Measurements from ENCODE around the gene HDGF.

HDGF gene

GRCh38 chr1:156760796-156761104 is 9.3 kb upstream of the HDGF start:
- TF ChIP-seq TAF1 (IDR thresholded peaks at IDR 0.05; ENCODE audit: borderline replicate concordance, insufficient read depth, low read length) (no peak), FOXP2 (optimal IDR thresholded peaks at IDR 0.05; ENCODE audit: borderline replicate concordance, extremely low read depth, extremely low read length, insufficient read depth) (no peak), POLR2AphosphoS5 (IDR thresholded peaks at IDR 0.05; ENCODE audit: low read depth, low read length) (no peak), SIN3A (IDR thresholded peaks at IDR 0.05; ENCODE audit: borderline replicate concordance, insufficient read depth, low read length) (no peak)

- TF ChIP-seq POLR2AphosphoS5 (IDR thresholded peaks at IDR 0.05; ENCODE audit: low read depth, low read length) = no peak
- TF ChIP-seq REST (IDR thresholded peaks at IDR 0.05; ENCODE audit: insufficient read depth in 1 of 2, low read depth in 2 of 2, low read length in 2 of 2) = no peak
- TF ChIP-seq SIN3A (IDR thresholded peaks at IDR 0.05; ENCODE audit: borderline replicate concordance, insufficient read depth, low read length) = no peak
- TF ChIP-seq FOXP2 (optimal IDR thresholded peaks at IDR 0.05; ENCODE audit: borderline replicate concordance, extremely low read depth, extremely low read length, insufficient read depth) = no peak
- TF ChIP-seq TAF1 (IDR thresholded peaks at IDR 0.05; ENCODE audit: borderline replicate concordance, insufficient read depth, low read length) = no peak
These were observed 8.8 kb upstream of the HDGF start for GRCh38 chr1:156760092-156760795.

GRCh38 chr1:156756355-156756754 is 4.9 kb upstream of the HDGF start:
- TF ChIP-seq POLR2AphosphoS5 (IDR thresholded peaks at IDR 0.05; ENCODE audit: low read depth, low read length) (no peak), TAF1 (IDR thresholded peaks at IDR 0.05; ENCODE audit: borderline replicate concordance, insufficient read depth, low read length) (no peak), FOXP2 (optimal IDR thresholded peaks at IDR 0.05; ENCODE audit: borderline replicate concordance, extremely low read depth, extremely low read length, insufficient read depth) (no peak), REST (IDR thresholded peaks at IDR 0.05; ENCODE audit: insufficient read depth in 1 of 2, low read depth in 2 of 2, low read length in 2 of 2) (no peak), SIN3A (IDR thresholded peaks at IDR 0.05; ENCODE audit: borderline replicate concordance, insufficient read depth, low read length) (no peak)

- TF ChIP-seq POLR2AphosphoS5 (IDR thresholded peaks at IDR 0.05; ENCODE audit: low read depth, low read length) (no peak), TAF1 (IDR thresholded peaks at IDR 0.05; ENCODE audit: borderline replicate concordance, insufficient read depth, low read length) (no peak), REST (IDR thresholded peaks at IDR 0.05; ENCODE audit: insufficient read depth in 1 of 2, low read depth in 2 of 2, low read length in 2 of 2) (no peak), SIN3A (IDR thresholded peaks at IDR 0.05; ENCODE audit: borderline replicate concordance, insufficient read depth, low read length) (no peak), FOXP2 (optimal IDR thresholded peaks at IDR 0.05; ENCODE audit: borderline replicate concordance, extremely low read depth, extremely low read length, insufficient read depth) (no peak)
These were observed 4.1 kb upstream of the HDGF start for GRCh38 chr1:156755527-156755950.

- TF ChIP-seq FOXP2 (optimal IDR thresholded peaks at IDR 0.05; ENCODE audit: borderline replicate concordance, extremely low read depth, extremely low read length, insufficient read depth) (no peak), TAF1 (IDR thresholded peaks at IDR 0.05; ENCODE audit: borderline replicate concordance, insufficient read depth, low read length) (no peak), POLR2AphosphoS5 (IDR thresholded peaks at IDR 0.05; ENCODE audit: low read depth, low read length) (no peak), REST (IDR thresholded peaks at IDR 0.05; ENCODE audit: insufficient read depth in 1 of 2, low read depth in 2 of 2, low read length in 2 of 2) (no peak), SIN3A (IDR thresholded peaks at IDR 0.05; ENCODE audit: borderline replicate concordance, insufficient read depth, low read length) (no peak)
These were observed 2.7 kb upstream of the HDGF start for GRCh38 chr1:156754219-156754618.

Measured in PFSK-1 (cell line).